ENCODE measurements around the gene RALGAPA2.

The RALGAPA2 gene

GRCh38 chr20:20721489-20721888 is 9.0 kb upstream of the RALGAPA2 start:
- DNase-seq (ENCODE audit: low spot score): no peak

- DNase-seq (ENCODE audit: low spot score): no peak
Observed at GRCh38 chr20:20720158-20720557, 7.7 kb upstream of the RALGAPA2 start.

- no peak for DNase-seq (ENCODE audit: low spot score)
Observed at GRCh38 chr20:20719411-20719810, 7.0 kb upstream of the RALGAPA2 start.

- peak; percentile 18 for DNase-seq (ENCODE audit: low spot score)
Observed at GRCh38 chr20:20713244-20713765, 861 bp upstream of the RALGAPA2 start.

GRCh38 chr20:20712004-20712473 is 405 bp downstream of the RALGAPA2 start:
- peak; percentile 22 for DNase-seq (ENCODE audit: low spot score)

GRCh38 chr20:20711413-20711812 is 1.0 kb downstream of the RALGAPA2 start:
- DNase-seq (ENCODE audit: low spot score): peak; percentile 22

GRCh38 chr20:20710443-20711315 is 1.8 kb downstream of the RALGAPA2 start:
- DNase-seq (ENCODE audit: low spot score): peak; percentile 47

GRCh38 chr20:20709887-20710286 is 2.6 kb downstream of the RALGAPA2 start:
- no peak for DNase-seq (ENCODE audit: low spot score)

GRCh38 chr20:20706285-20706684 is 6.2 kb downstream of the RALGAPA2 start:
- DNase-seq (ENCODE audit: low spot score): no peak

GRCh38 chr20:20702330-20703245 is 9.9 kb downstream of the RALGAPA2 start:
- DNase-seq (ENCODE audit: low spot score): no peak

GRCh38 chr20:20699917-20700316 is 12.5 kb downstream of the RALGAPA2 start:
- no peak for DNase-seq (ENCODE audit: low spot score)

GRCh38 chr20:20699144-20699543 is 13.3 kb downstream of the RALGAPA2 start:
- DNase-seq (ENCODE audit: low spot score): no peak

- no peak for DNase-seq (ENCODE audit: low spot score)
Observed at GRCh38 chr20:20697325-20697845, 15.1 kb downstream of the RALGAPA2 start.

- no peak for DNase-seq (ENCODE audit: low spot score)
Observed at GRCh38 chr20:20695250-20695816, 17.1 kb downstream of the RALGAPA2 start.

GRCh38 chr20:20694591-20694990 is 17.9 kb downstream of the RALGAPA2 start:
- no peak for DNase-seq (ENCODE audit: low spot score)

GRCh38 chr20:20692587-20692986 is 19.9 kb downstream of the RALGAPA2 start:
- DNase-seq (ENCODE audit: low spot score): no peak

- DNase-seq (ENCODE audit: low spot score): no peak
Observed at GRCh38 chr20:20691477-20692235, 20.8 kb downstream of the RALGAPA2 start.

- DNase-seq (ENCODE audit: low spot score): no peak
Observed at GRCh38 chr20:20690676-20691476, 21.6 kb downstream of the RALGAPA2 start.

- DNase-seq (ENCODE audit: low spot score): no peak
Observed at GRCh38 chr20:20687319-20687718, 25.1 kb downstream of the RALGAPA2 start.

- no peak for DNase-seq (ENCODE audit: low spot score)
Observed at GRCh38 chr20:20685635-20686034, 26.8 kb downstream of the RALGAPA2 start.
